BJ (cell line): Measurements from ENCODE around the gene MS4A12. TPM values are rescaled to one million over a fixed set of nuclear protein-coding genes. Genes with fewer than 3 reads are reported as not detected.
"Not testable (repeated sequence)": the region's sequence is repeated elsewhere in the genome, so short reads cannot be mapped to it uniquely, and the experiment has no call there.

Experiments used
- CTCF ChIA-PET: fragments of 350-600 bp; formaldehyde crosslinking; extraction: SDS; loops from one replicate; lab custom pipeline; 2021; ENCODE audit warnings: antibody characterized with exemption, inconsistent platforms; lab: Yijun Ruan, JAX
- POLR2A ChIA-PET: fragments of 300-600 bp; sonication (Branson Sonifier 250); formaldehyde crosslinking; extraction: SDS; loops from one replicate; lab custom pipeline; 2021; ENCODE audit warnings: antibody characterized with exemption; lab: Charles Lee
- DNase-seq: peaks from one replicate; pipeline ENCODE4 v3.0.0-alpha.2; 2011; ENCODE audit warnings: low read depth
- H3K27me3 ChIP-seq: 2 replicates; pipeline ENCODE4 v1.6.0; 2011; ENCODE audit warnings: low read length; ENCODE audit not compliant: control insufficient read depth, insufficient read depth
- H3K36me3 ChIP-seq: 2 replicates; pipeline ENCODE4 v1.5.1; 2011; ENCODE audit warnings: low read length; ENCODE audit not compliant: control insufficient read depth, insufficient read depth
- H3K4me3 ChIP-seq: 2 replicates; pipeline ENCODE4 v1.5.1; 2011; ENCODE audit warnings: low read depth, mild to moderate bottlenecking, control low read depth, low read length
- CTCF ChIP-seq: IDR thresholded peaks from 2 replicates; pipeline ENCODE4 v1.5.1; 2011; ENCODE audit warnings: low read depth, mild to moderate bottlenecking, control low read depth, inconsistent platforms, low read length, moderate library complexity; ENCODE audit not compliant: insufficient read depth
- polyA plus RNA-seq: library from polyadenylated mRNA; depleted of rRNA; stranded (reverse); fragments of >200 nt; gene quantifications from 2 replicates; pipeline ENCODE4 v1.2.3, GENCODE V29; 2011; rRNA removed

MS4A12 gene
- polyA plus RNA-seq, 1 experiment, result not detected

GRCh38 chr11:60528934-60529333 lies 36.4 kb downstream of the MS4A12 start:
- Histone ChIP-seq H3K4me3 (no peak overlapping the region), H3K27me3 (no peaks in the 10 kb centered on the region), H3K36me3 (no peaks in the 10 kb centered on the region)
- POLR2A ChIA-PET, result no interaction called here
- no peak for TF ChIP-seq CTCF
- CTCF ChIA-PET, result interaction anchor here (1.0 kb wide), 1 partner anchor 15 kb away, joined by 3 read pairs; no protein-coding TSS in a partner anchor
- DNase-seq, result no peak

- ChIA-PET POLR2A (no interaction called here), CTCF (no interaction called here)
- H3K4me3 ChIP-seq, result no peak overlapping the region
- no peak for TF ChIP-seq CTCF
- DNase-seq, result no peak
- H3K36me3 ChIP-seq, result no peaks in the 10 kb centered on the region
- H3K27me3 ChIP-seq, result no peaks in the 10 kb centered on the region
Observed at GRCh38 chr11:60530454-60531100, 38.0 kb downstream of the MS4A12 start.

GRCh38 chr11:60532383-60532782 lies 39.8 kb downstream of the MS4A12 start:
- CTCF ChIA-PET, H3K4me3 ChIP-seq, DNase-seq, H3K27me3 ChIP-seq, POLR2A ChIA-PET, H3K36me3 ChIP-seq: not testable (repeated sequence)

GRCh38 chr11:60538627-60539026 lies 46.0 kb downstream of the MS4A12 start:
- H3K36me3 ChIP-seq, CTCF ChIA-PET, DNase-seq, POLR2A ChIA-PET, H3K27me3 ChIP-seq, H3K4me3 ChIP-seq: not testable (repeated sequence)

GRCh38 chr11:60544077-60544476 lies 51.5 kb downstream of the MS4A12 start:
- Histone ChIP-seq H3K4me3 (no peak overlapping the region), H3K27me3 (no peaks in the 10 kb centered on the region), H3K36me3 (no peaks in the 10 kb centered on the region)
- no peak for TF ChIP-seq CTCF
- ChIA-PET CTCF (interaction anchor here (0.6 kb wide), 1 partner anchor 15 kb away, joined by 3 read pairs; no protein-coding TSS in a partner anchor), POLR2A (no interaction called here)
- no peak for DNase-seq

Other genes with a start within 250 kb of the MS4A12 start
- gene MS4A4E, start 249.6 kb upstream of the MS4A12 start, polyA plus RNA-seq, result not detected in 2 replicates
- gene MS4A4A, start 212.1 kb upstream of the MS4A12 start, polyA plus RNA-seq, result not detected in 2 replicates
- gene MS4A6E, start 165.5 kb upstream of the MS4A12 start, polyA plus RNA-seq, result not detected in 2 replicates
- gene MS4A7, start 114.2 kb upstream of the MS4A12 start, polyA plus RNA-seq, result not detected in 2 replicates
- gene MS4A14, start 96.3 kb upstream of the MS4A12 start, polyA plus RNA-seq, result not detected in 2 replicates
- not detected in 2 replicates for gene MS4A5, start 63.2 kb upstream of the MS4A12 start, polyA plus RNA-seq
- gene MS4A1, start 36.9 kb upstream of the MS4A12 start, polyA plus RNA-seq, result not detected in 2 replicates
- not detected in 2 replicates for gene MS4A13, start 22.6 kb downstream of the MS4A12 start, polyA plus RNA-seq
- gene MS4A8, start 206.8 kb downstream of the MS4A12 start, polyA plus RNA-seq, result not detected in 2 replicates
- gene MS4A18, start 231.9 kb downstream of the MS4A12 start, polyA plus RNA-seq, result not detected in 2 replicates